ENCODE data around the gene MAMSTR.

DNA sequence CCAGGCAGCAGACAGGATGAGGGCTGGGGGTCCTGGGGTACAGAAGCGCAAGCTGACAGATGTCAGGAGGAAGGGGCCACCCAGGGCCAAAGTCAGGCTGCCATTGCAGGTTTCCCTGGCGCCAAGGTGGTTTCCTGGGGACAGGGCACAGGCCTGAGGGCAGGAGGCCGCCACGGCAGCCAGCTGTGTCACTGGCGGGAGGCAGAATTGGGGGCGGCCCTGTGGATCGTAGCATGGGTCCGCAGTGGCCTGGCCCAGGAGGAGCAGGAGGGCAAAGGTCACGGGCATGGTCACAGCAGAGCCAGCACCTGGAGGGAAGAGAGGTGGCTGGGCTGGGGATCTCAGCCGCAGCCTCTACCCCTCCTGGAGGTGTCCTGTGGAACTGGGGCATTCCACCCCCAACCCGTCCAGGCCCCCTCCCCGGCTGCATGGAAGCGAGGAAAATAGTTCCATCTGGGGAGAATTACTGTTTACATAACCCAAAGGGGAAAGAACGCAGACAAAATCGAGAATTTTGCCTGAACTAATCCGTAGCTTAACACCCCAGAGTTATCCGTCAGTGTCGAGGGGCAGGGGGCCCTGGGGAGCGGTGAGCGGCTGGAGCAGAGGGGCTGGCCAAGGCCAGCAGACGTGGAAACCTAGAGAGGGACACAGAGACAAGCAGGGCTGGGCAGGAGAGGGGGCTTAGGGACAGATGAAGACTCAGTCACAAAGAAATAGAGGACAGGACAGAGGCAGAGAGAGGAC, 48.7 kb downstream of the MAMSTR start:
- no peak for TF ChIP-seq EP300 (IDR thresholded peaks at IDR 0.05)
- TF ChIP-seq POLR2AphosphoS5 (IDR thresholded peaks at IDR 0.05) = no peak
- no peak for TF ChIP-seq CTCF (IDR thresholded peaks at IDR 0.05)
- no peak for TF ChIP-seq POLR2A (IDR thresholded peaks at IDR 0.05; ENCODE audit: low read depth)
